Nephron progenitor cell (in vitro differentiated cells): ENCODE results near the gene SCN1B.

Experiments
- DNase-seq: peaks from one replicate; pipeline ENCODE4 v3.0.0; 2021
- H3K27ac Mint-ChIP-seq: 2 replicates; pipeline ENCODE4 v1.8.0; 2021; ENCODE audit warnings: mild to moderate bottlenecking, moderate library complexity, mixed read lengths
- H3K27me3 Mint-ChIP-seq: 2 replicates; pipeline ENCODE4 v1.8.0; 2021; ENCODE audit warnings: mild to moderate bottlenecking, low read depth, mixed read lengths; ENCODE audit not compliant: poor library complexity
- H3K36me3 Mint-ChIP-seq: 2 replicates; pipeline ENCODE4 v1.8.0; 2021; ENCODE audit warnings: low read depth, mixed read lengths
- H3K4me1 Mint-ChIP-seq: 2 replicates; pipeline ENCODE4 v1.8.0; 2021; ENCODE audit warnings: mixed read lengths
- H3K4me3 Mint-ChIP-seq: 2 replicates; pipeline ENCODE4 v1.8.0; 2021; ENCODE audit warnings: mild to moderate bottlenecking, moderate library complexity, mixed read lengths
- H3K9me3 Mint-ChIP-seq: 2 replicates; pipeline ENCODE4 v1.8.0; 2021; ENCODE audit warnings: mild to moderate bottlenecking, moderate library complexity, mixed read lengths
- CTCF ChIP-seq: fragments of 200-600 bp; sonication (generic); IDR thresholded peaks from 2 replicates; pipeline ENCODE4 v1.5.0; 2021; ENCODE audit warnings: antibody characterized with exemption

The SCN1B gene

GRCh38 chr19:35069696-35070095 lies 39.4 kb downstream of the SCN1B start:
- DNase-seq = no peak
- Mint-ChIP-seq H3K4me1 (peaks cover 25% of the 10 kb centered on the region), H3K27me3 (peaks cover 15% of the 10 kb centered on the region), H3K9me3 (peaks cover 3% of the 10 kb centered on the region), H3K27ac (no peak overlapping the region), H3K36me3 (no peaks in the 10 kb centered on the region), H3K4me3 (no peak overlapping the region)
- TF ChIP-seq CTCF = no peak

DNA sequence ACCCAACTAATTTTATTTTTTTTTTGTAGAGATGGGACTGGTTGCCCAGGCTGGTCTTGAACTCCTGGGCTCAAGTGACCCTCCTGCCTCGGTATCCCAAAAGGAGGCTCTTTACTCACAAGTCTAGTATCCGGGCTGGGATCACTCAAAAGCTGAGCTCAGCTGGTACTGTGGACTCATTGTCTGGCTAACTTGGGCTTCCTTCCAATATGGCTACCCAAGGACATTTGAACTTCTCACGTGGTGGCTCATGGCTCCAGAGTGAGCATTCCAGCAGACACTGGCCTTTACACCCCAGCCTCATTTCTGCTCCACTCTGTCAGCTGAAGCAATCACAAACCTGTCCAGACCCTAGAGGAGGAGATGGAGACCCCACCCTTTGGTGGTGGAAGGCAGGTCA lies 40.2 kb downstream of the SCN1B start:
- no peak for DNase-seq
- TF ChIP-seq CTCF = no peak
- Mint-ChIP-seq H3K4me3 (no peak overlapping the region), H3K36me3 (no peaks in the 10 kb centered on the region), H3K27ac (no peak overlapping the region), H3K9me3 (peaks cover 3% of the 10 kb centered on the region), H3K4me1 (peaks cover 25% of the 10 kb centered on the region), H3K27me3 (peaks cover 12% of the 10 kb centered on the region)

DNA sequence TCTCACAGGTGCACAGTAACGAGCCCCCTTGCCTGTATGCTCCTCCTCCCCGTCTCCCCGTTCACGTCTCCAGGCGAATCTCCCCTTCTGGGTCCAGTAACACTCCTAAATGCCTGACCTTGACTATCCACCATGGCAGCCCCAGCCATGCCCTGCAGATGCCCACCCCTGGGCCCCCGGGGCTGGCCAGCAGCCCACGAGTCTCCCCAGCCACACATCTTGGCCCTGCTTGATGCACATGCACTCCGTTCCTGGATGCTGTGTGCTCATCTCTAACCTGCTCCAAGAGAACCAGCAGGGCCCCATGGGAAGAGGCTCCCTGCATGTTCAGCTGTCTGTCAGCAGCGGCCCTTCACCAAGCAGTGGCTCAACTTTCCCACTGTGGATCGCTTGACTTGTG lies 43.2 kb downstream of the SCN1B start:
- no peak for DNase-seq
- H3K4me1 Mint-ChIP-seq = peaks cover 10% of the 10 kb centered on the region
- no peak for TF ChIP-seq CTCF
- peaks cover 3% of the 10 kb centered on the region for H3K9me3 Mint-ChIP-seq
- no peaks in the 10 kb centered on the region for H3K36me3 Mint-ChIP-seq
- H3K27ac Mint-ChIP-seq = no peak overlapping the region
- H3K4me3 Mint-ChIP-seq = no peak overlapping the region
- peaks cover 13% of the 10 kb centered on the region for H3K27me3 Mint-ChIP-seq

DNA sequence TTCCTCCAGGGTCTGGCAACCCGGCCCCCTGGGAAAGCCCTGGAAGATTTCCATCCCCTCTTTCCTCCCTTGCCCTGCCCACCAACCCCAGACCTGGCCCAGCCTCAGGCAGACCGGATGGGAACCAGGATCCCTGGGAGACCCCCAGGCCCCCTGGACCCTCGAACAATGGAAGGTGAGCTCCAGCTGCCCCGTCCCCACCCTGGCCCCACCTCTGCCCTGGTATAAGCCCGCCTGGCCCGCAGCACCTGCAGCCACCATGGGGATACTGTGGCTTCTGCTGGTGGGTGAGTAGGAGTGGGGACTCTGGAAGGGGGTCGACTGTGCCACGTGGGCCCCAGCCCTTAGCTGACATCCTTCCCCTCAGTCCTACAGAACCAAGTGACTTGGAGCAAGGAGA lies 43.7 kb downstream of the SCN1B start:
- peaks cover 15% of the 10 kb centered on the region for H3K27me3 Mint-ChIP-seq
- no peak overlapping the region for H3K27ac Mint-ChIP-seq
- no peak for DNase-seq
- H3K9me3 Mint-ChIP-seq = peaks cover 3% of the 10 kb centered on the region
- H3K4me3 Mint-ChIP-seq = no peak overlapping the region
- peaks cover 10% of the 10 kb centered on the region for H3K4me1 Mint-ChIP-seq
- H3K36me3 Mint-ChIP-seq = no peaks in the 10 kb centered on the region
- TF ChIP-seq CTCF = no peak

- H3K9me3 Mint-ChIP-seq = peaks cover 3% of the 10 kb centered on the region
- H3K27me3 Mint-ChIP-seq = peaks cover 15% of the 10 kb centered on the region
- no peaks in the 10 kb centered on the region for H3K36me3 Mint-ChIP-seq
- no peak for TF ChIP-seq CTCF
- H3K4me3 Mint-ChIP-seq = no peak overlapping the region
- DNase-seq = no peak
- peaks cover 10% of the 10 kb centered on the region for H3K4me1 Mint-ChIP-seq
- no peak overlapping the region for H3K27ac Mint-ChIP-seq
Observed at GRCh38 chr19:35074426-35075201, 44.3 kb downstream of the SCN1B start.
